Spinal cord (tissue), 10 donors: ENCODE measurements around the gene SYT7. TPM values are rescaled to one million over a fixed set of nuclear protein-coding genes. Genes with fewer than 3 reads are reported as not detected.

ENCODE experiments used
- DNase-seq, 6 donors: peaks; one replicate each; pipeline versions ENCODE4 v3.0.0 to v3.0.0-alpha.2; 2013 to 2015; ENCODE audit warnings: low spot score in 6 of 6, low read depth in 4 of 6
- H3K27ac ChIP-seq: one replicate; pipeline ENCODE4 v1.5.1; 2013; ENCODE audit warnings: low read depth, low read length, control low read depth
- H3K27me3 ChIP-seq: one replicate; pipeline ENCODE4 v1.6.1; 2013; ENCODE audit warnings: low read length; ENCODE audit not compliant: control insufficient read depth, insufficient read depth
- H3K36me3 ChIP-seq: one replicate; pipeline ENCODE4 v1.6.1; 2013; ENCODE audit warnings: low read length; ENCODE audit not compliant: control insufficient read depth, insufficient read depth
- H3K4me1 ChIP-seq: one replicate; pipeline ENCODE4 v1.6.1; 2013; ENCODE audit warnings: low read length; ENCODE audit not compliant: control insufficient read depth, insufficient read depth
- H3K4me3 ChIP-seq: one replicate; pipeline ENCODE4 v1.5.1; 2013; ENCODE audit warnings: low read depth, low read length, control low read depth
- H3K9me3 ChIP-seq: one replicate; pipeline ENCODE4 v1.6.1; 2013; ENCODE audit warnings: low read length; ENCODE audit not compliant: control insufficient read depth, insufficient read depth
- WGBS: methylation state at CpG from one replicate; pipeline ENCODE4 v1.1.5; 2013; ENCODE audit warnings: missing lambda C conversion rate; ENCODE audit not compliant: insufficient coverage; 5-methylcytosine and 5-hydroxymethylcytosine counted together
- polyA plus RNA-seq, 2 donors: library from polyadenylated mRNA; unstranded; fragments of 120-200 nt; gene quantifications; one replicate each; pipeline ENCODE4 v1.2.1, GENCODE V29; 2013; ENCODE audit not compliant: insufficient read length in 2 of 2
- total RNA-seq, 2 donors: library from RNA; depleted of rRNA in 1 of 2; stranded (reverse); fragments of 120-200 nt in 1 of 2; fragments of >200 nt in 1 of 2; gene quantifications; one replicate each; pipeline versions ENCODE4 v1.2.3 to v1.2.4, GENCODE V29; 2013 to 2014
- donor health status: healthy.

The SYT7 gene
- total and polyA plus RNA-seq, 4 donors: 9.8 to 57.7 (median 41.3) TPM

DNA sequence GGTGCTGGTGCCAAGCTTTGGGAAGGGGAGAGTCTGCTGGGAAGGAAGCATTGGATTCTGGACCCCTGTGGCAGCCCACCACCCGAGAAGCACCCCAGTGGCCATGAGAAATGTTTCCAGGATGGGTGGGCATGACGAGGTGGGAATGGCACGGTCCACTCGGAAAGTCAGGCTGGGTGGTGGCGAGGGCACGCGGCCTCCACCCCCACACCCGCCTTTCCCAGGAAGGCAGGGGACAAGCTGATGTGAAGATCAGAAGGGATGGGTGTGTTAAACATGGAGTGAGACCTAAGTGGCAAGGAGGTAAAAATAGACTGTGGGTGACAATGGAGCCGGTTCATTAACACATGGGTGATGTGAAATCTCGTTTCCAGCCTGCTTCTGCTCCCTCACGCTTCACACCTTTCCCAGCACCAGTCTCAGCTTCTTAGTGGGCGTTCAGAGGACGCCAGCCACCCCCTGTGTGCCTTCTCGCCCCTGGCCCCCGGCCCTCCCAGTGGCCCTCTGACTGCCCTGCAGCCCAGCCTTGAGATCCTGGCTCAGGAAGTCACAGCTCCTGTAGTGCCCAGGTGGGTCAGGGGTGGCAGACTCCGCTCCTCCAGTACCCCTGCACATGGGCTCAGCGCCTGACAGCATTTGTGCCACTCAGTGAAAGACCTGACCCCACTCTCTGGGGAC, 44.7 kb downstream of the SYT7 start:
- DNase-seq: no peak
- no peaks in the 10 kb centered on the region for H3K27me3 ChIP-seq
- no peaks in the 10 kb centered on the region for H3K9me3 ChIP-seq
- no peak overlapping the region for H3K27ac ChIP-seq
- 89% methylated on average over 15 of the region's 17 CpGs for WGBS
- no peak overlapping the region for H3K4me3 ChIP-seq
- H3K36me3 ChIP-seq: peaks cover 50% of the 10 kb centered on the region
- H3K4me1 ChIP-seq: peaks cover 17% of the 10 kb centered on the region

DNA sequence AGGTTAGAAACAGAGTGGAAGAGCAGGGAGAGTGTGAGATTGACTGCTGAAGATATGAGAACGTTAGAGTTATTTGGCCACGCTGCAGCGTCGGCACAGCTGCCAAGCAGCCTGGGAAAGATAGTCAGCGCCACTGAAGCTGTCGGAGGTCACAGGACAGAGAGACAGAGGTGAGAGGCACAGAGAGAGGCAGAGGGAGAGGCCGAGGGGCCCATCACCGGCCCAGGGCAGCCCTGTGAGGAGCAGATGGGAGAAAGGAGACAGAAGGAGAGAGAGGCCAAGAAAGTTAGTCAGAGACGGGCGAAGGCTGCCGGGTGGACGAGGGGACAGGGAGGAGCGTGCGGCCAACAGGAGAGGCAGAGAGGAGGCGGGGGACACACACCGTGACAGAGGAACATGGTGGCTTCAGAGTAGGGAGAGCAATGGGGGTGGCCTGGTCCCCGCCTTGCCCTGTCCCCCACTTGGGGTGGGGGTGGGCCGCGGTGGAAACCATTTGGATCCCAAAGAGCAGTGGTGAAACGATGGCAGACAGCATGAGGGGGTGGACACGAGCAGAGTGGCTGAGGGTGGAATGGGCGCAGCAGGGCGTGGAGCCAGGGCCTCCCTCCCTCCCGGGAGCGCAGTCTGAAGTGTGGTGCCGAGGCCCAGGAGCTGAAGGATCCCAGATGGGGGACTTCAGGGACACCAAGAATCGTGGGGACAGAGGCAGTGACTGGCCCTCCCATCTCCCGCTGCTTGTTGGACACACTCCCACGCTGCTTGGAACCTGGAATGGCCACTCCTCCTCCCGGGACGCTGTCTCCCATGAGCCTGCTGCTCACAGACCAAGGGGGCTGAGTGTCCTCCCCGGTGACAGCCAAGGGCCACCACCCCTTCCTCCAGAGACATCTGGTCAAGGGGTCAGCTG, 45.7 kb downstream of the SYT7 start:
- WGBS: 72% methylated on average over 28 of the region's 32 CpGs
- no peaks in the 10 kb centered on the region for H3K9me3 ChIP-seq
- peaks cover 51% of the 10 kb centered on the region for H3K36me3 ChIP-seq
- no peak overlapping the region for H3K27ac ChIP-seq
- no peak for DNase-seq
- no peaks in the 10 kb centered on the region for H3K27me3 ChIP-seq
- H3K4me1 ChIP-seq: peaks cover 17% of the 10 kb centered on the region
- no peak overlapping the region for H3K4me3 ChIP-seq

DNA sequence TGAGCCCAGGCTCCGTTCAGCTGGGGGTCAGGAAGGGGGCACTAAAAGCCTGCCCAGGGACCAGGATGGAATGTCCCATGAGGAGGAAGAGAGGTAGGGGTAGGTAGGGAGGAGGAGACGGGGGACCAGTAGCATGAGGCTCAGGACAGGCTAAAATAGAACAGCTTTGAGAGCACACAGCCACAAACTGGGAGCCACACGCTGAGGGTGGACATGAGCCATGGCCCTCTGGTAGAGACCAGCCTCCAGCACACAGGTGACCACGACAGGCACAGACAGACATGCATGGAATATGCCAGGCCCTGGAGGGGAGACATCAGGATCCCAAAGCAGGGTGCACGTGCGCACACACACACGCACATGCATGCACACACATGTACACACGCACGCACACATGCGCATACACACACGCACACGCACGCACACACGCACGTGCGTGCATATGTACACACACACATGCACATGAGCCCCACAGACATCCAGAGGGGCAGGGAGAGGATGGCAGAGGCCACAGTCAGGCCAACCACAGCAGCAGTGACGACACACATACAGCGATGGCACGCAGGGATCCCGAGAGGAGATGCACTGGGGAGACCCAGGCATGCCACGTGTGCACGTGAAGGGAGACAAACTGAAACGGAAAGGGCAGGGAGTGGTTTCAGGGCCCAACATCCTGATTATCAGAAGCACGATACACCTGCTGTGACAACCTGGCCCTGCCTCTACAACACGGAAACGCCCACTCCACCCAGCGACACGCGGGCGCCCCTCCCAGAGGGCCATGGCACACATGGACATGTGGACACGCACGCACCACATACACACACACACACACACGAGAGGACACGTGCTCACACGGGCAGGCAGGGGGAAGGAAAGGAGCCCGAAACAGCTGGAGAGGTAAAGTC, 46.6 kb downstream of the SYT7 start:
- Histone ChIP-seq H3K9me3 (no peaks in the 10 kb centered on the region), H3K27ac (no peak overlapping the region), H3K36me3 (peaks cover 57% of the 10 kb centered on the region), H3K4me3 (no peak overlapping the region), H3K27me3 (no peaks in the 10 kb centered on the region), H3K4me1 (peaks cover 17% of the 10 kb centered on the region)
- 85% methylated on average over 25 of the region's 36 CpGs for WGBS
- no peak for DNase-seq

DNA sequence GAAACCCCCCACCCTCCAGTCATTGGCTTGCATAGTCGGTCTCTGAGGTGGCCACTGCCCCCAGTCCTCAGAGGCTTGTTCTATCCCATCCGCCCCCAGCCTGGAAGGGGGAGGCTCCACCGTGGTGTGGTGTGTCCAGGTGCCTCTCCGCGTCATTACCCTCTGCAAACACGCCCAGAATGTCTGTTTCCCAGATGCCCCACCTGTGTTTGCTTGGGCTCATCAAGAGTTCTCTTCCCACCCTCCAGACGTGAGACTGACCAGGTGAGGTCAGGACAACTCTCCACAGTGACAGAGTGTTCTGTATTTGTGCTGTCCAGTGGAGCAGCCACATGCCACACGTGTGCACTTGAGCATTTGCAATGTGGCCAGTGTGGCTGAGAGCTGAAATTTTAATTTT, 47.5 kb downstream of the SYT7 start:
- DNase-seq: no peak
- no peaks in the 10 kb centered on the region for H3K27me3 ChIP-seq
- H3K36me3 ChIP-seq: peaks cover 54% of the 10 kb centered on the region
- WGBS: 90% methylated on average over 4 of the region's 8 CpGs
- H3K4me1 ChIP-seq: peaks cover 15% of the 10 kb centered on the region
- H3K4me3 ChIP-seq: no peak overlapping the region
- H3K9me3 ChIP-seq: no peaks in the 10 kb centered on the region
- no peak overlapping the region for H3K27ac ChIP-seq

DNA sequence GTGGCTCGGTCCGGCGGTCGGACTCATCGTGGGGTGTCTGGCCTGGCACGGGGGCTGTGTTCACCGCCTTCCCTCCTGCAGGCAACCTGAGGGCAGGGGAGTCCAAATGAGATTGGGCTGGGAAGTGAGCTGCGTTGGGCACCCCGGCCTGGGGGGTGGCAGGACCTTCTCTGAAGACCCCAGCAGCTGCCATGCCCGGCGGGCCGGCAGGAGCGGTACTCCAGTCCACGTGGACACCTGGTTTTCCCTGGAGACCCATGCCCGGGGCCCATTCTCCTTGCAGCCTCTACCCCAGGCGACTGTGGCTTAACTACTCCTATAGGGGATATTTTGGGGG, 47.9 kb downstream of the SYT7 start:
- no peak overlapping the region for H3K27ac ChIP-seq
- no peak overlapping the region for H3K4me3 ChIP-seq
- no peaks in the 10 kb centered on the region for H3K27me3 ChIP-seq
- peaks cover 18% of the 10 kb centered on the region for H3K4me1 ChIP-seq
- 90% methylated on average over 12 of the region's 16 CpGs for WGBS
- no peaks in the 10 kb centered on the region for H3K9me3 ChIP-seq
- no peak for DNase-seq
- peaks cover 54% of the 10 kb centered on the region for H3K36me3 ChIP-seq

DNA sequence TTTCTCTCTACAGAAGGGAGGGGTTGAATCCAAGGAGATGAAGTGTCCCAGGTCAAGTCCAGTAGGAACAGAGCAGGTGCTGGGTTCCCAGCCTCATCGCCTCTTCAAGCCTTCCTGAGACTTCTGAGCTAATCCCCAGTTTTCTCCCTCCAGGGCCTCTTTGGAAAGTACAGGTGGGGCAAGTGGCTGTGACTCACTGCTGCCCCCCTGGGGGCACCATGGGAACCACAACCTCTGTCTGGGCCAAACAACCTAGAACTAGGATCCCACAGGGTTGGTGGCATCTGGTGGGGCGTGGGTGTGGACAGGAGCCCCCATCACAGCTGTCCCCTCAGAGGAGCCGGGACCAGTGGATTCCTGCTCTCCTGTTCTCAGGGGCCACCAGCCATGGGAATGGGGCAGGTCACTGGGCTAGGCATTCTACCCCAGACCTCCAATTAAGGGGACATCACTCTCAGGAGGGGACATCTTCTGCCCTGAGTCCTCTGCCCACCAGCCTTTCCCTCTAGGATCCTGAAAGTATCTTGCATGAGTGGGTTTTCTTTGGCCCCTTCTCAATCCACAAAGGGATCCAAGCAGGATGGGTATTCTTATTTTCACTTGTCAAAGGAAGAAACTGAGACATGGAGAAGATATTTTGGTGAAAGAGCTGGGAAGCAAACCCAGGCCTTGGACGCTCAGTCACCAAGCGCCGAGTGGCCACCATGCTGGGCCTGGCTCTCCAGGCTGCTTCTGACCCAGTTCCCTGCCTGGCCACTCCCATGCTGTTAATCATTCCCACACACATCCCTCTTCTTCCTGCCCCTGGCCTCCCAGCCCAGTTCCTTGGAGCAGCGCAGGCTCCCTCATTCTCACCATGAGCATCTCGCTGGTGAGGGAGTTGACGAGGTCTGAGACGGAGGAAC, 48.5 kb downstream of the SYT7 start:
- no peaks in the 10 kb centered on the region for H3K27me3 ChIP-seq
- H3K36me3 ChIP-seq: peaks cover 54% of the 10 kb centered on the region
- H3K4me3 ChIP-seq: no peak overlapping the region
- WGBS: 74% methylated on average over 5 of the region's 10 CpGs
- no peak for DNase-seq
- no peaks in the 10 kb centered on the region for H3K9me3 ChIP-seq
- H3K4me1 ChIP-seq: peaks cover 18% of the 10 kb centered on the region
- H3K27ac ChIP-seq: no peak overlapping the region

DNA sequence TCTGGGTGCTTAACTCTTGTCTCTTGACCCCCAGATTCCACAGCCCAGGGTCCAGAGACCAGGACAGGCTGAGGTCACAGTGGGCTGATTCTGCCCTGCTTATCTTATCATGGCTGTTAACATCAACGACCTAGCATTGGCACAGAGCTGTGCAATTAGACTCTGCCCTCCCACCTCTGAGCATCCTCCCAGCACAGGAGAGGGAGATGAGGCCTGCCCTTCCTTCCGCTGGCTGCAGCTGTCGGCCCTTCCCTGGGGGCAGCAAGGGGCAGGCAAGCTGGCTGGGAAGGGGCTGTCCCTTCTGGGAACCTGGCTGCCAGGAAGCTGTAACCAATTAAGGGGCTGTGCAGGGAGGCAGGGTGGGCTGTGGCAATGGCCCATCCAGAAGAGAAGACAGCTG, 49.8 kb downstream of the SYT7 start:
- Histone ChIP-seq H3K4me1 (peaks cover 18% of the 10 kb centered on the region), H3K36me3 (peaks cover 55% of the 10 kb centered on the region), H3K4me3 (no peak overlapping the region), H3K27ac (no peak overlapping the region), H3K27me3 (no peaks in the 10 kb centered on the region), H3K9me3 (no peaks in the 10 kb centered on the region)
- 39% methylated on average over 3 of the region's 3 CpGs for WGBS
- no peak for DNase-seq

DNA sequence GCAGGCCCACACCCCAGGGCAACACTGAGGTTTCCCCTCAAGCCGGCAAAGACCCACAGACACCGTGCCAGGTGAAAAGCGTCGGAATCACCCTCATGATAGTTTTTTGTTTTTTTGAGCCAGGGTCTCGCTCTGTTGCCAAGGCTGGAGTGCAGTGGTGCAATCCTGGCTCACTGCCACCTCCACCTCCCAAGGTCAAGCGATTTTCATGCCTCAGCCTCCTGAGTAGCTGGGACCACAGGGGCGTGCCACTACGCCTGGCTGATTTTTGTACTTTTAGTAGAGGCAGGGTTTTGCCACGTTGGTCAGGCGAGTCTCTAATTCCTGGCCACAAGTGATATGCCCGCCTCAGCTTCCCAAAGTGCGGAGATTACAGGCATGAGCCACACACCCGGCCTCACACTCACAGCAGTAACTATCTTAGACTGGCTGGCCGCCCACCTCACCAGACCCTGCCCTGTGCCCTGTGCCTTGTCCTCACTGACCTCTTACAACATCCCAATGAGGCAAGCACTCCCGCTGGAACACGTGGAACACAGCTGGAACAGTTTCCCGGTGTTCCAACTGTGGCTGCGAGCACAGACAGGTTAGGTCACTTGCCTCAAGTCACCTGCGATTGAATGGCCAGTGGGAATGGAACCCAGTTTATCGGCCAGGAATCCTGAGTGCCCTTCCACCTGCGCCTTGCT, 51.2 kb downstream of the SYT7 start:
- Histone ChIP-seq H3K9me3 (no peaks in the 10 kb centered on the region), H3K36me3 (peaks cover 66% of the 10 kb centered on the region), H3K27ac (no peak overlapping the region), H3K27me3 (no peaks in the 10 kb centered on the region), H3K4me3 (no peak overlapping the region), H3K4me1 (peaks cover 14% of the 10 kb centered on the region)
- WGBS: 80% methylated on average over 20 of the region's 21 CpGs
- DNase-seq: no peak
